HCT116 (cell line): ENCODE results near the gene OSBPL8. TPM values are rescaled to one million over a fixed set of nuclear protein-coding genes. Genes with fewer than 3 reads are reported as not detected.

Experiments
- total RNA-seq: library from RNA; stranded (reverse); gene quantifications from one replicate; pipeline ENCODE4 v1.2.1, GENCODE V29; 2021; ENCODE audit not compliant: unreplicated experiment

Gene OSBPL8
- total RNA-seq, 1 experiment from 2014 or later, result 115 TPM

Other genes with a start within 250 kb of the OSBPL8 start
- 27.1 TPM for gene BBS10, start 211.4 kb downstream of the OSBPL8 start, total RNA-seq
- 25.3 TPM for gene ZDHHC17, start 204.3 kb upstream of the OSBPL8 start, total RNA-seq